HL-60/S4 treated with retinoic acid at 250 ng/mL for 4 days and 3 days (cell line): ENCODE data around the gene TTF2.

Source experiments
- in situ Hi-C: fragments of 300-500 bp; cut with MboI; formaldehyde crosslinking; loops from 2 replicates; pipeline ENCODE4 v1.7.0; 2022; ENCODE audit warnings: low sequenced_read_pairs

The TTF2 gene

DNA sequence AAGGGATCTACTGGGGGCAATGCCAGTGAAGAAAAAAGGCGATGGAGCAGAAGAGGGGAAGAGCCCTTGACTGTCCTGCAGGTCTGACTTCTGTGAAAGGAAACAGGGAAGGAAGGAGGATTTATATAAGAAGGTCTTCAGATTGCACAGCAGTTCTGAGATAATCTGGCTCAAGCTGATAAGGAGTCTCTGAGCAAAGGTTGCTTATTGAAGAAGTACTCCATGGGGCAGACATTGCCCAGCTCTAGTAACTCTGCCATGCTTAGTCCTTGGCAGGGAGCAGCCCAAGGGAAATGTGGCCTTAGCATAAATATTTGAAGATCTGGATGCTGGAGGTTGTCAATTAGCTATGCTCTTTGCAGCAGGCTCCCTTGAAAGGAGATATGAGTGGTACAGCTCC is 15.9 kb upstream of the TTF2 start:
- in situ Hi-C loops = no loop called here

DNA sequence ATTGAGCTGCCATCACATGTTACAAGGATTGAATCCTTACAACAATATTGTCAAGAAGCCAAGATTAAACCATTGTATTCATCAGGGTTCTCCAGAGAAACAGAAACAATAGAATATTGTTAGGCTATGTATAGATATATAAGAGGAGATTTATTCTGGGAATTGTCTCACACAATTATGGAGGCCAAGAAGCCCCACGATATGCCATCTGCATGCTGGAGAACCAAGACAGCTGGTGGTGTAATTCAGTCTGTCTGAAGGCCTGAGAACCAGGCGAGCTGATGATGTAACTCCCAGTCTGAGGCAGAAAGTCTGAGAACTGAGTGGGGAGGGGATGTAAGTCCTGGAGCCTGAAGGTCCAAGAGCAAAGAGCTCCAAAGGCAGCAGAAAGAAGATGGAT is 14.5 kb upstream of the TTF2 start:
- in situ Hi-C loops = no loop called here

DNA sequence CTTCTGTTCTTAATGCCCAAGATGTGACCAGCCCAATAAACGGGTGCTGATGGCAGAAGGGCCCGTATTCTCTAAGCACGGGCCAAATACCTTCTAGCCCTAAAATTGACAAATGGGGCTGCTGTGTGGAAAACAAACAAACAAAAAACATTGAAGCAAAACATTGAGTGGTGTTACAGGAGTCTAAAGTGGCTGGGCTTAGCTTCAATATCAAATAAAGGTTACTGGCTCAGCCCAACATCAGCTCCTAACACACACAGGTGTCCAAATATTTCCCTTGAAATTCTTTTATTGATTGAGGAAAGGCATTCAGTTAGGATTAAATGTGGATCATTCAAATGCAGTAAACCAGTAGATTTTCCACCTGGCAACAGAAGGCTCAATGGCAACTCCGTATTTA is 13.3 kb upstream of the TTF2 start:
- in situ Hi-C loops = no loop called here

DNA sequence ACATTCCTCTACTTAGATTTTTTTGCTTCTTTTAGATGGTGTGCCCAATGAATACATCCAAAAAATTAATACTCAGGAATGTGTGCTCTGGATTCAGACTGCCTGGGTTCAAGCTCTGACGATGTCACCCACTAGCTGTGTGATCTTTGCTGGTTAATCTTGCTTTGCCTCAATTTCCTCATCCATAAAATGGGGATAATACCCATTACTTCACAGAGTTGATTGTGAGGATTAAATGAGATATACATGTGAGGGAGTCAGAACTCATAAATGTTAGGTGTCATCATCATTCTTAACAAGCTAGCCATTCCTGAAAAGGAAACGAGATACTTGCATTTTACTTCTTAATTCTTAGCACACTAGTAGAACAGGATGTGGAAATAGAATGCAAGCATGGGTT is 12.9 kb upstream of the TTF2 start:
- in situ Hi-C loops = no loop called here

DNA sequence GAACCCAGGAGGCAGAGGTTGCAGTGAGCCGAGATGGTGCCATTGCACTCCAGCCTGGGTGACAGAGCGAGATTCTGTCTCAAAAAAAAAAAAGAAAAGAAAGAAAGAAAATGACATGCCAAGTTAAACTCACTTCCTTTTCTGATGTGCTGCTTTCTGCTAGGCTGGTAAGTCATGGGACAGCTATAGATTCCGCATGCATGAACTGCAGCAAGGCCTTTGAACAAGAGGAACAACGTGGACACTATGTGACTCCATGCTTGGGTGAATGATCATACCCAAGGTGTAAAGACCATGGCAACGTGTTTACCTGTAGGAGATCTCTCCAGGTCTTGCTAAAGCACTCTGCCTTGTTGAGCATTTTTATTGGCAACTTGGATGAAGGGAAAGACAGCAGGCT is 10.3 kb upstream of the TTF2 start:
- in situ Hi-C loops = loop anchor here (10.0 to 25.0 kb wide), 2 partner anchors 315 to 463 kb away; no protein-coding TSS in a partner anchor

DNA sequence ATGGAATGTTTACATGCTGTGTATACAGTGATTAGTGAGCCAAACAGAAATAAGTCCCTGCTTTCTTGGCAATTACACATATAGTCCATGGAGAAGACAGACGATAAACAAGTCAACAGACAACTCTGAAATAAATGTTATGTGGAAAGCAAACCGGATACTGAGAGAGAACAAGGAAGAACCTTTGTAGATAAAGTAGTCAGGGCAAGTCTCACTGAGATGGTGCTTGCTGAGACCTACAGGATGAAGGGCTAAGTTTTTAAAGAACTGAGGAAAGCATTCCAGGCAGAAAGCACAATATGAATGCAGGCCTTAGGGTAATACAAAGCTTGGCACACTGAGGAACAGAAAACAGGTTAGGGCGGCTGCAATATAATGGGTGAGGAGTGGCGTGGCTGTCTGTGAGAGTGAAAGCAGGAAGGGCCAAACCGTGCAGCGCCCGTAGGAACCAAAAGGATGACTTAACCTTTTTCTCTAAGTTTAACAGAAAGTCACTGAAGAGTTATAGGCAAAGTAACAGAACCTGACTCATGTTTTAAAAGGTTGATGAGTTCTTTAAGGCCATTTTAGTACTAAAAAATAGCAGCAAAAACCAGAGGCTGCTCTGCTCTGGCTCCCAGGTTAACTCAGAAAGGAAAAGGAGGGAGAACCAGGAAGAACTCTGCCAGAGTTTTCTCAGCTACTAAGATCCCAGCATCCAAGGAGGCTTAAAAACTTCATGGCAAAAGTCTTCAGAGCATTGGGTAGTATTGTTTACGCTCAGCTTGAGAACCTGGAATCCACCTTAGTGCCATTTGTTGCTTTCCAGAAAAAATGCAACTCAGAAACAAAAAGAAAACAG is 8.7 kb upstream of the TTF2 start:
- in situ Hi-C loops = loop anchor here (10.0 to 25.0 kb wide), 2 partner anchors 317 to 464 kb away; no protein-coding TSS in a partner anchor

DNA sequence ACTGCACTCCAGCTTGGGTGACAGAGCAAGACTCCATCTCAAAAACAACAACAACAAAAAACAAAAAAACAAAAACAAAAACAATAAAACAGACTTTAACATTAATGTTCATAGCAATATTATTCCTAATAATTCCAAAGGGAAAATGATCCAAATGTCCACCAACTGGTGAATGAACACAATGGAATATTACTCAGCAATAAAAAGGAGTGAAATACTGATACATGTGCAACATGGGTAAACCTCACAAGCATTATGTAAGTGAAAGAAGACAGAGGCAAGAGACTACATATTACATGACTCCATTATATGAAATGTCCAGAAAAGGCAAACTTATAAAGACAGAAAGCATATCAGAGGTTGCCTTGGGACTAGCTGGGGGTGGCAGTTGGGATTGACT is 6.1 kb upstream of the TTF2 start:
- in situ Hi-C loops = loop anchor here (10.0 to 25.0 kb wide), 2 partner anchors 319 to 467 kb away; no protein-coding TSS in a partner anchor

DNA sequence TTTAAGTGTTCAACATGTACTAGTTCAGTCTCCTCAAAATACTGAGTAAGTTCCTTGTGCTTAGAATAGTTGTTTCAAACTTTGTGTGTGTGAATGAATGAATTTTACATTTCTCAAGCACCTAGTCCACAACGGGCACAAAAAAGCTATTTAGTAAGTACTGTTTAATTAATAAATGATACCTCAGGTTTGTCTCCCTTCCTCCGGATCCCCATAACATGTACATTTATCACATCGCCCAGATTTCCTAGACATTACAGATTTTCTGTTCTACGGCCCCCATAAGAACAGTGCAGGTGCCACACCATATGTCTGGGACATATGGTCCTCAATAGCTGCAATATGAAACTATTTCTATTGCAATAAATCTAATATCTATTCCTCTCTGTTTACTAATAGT is 1.3 kb upstream of the TTF2 start:
- in situ Hi-C loops = loop anchor here (10.0 to 25.0 kb wide), 2 partner anchors 324 to 472 kb away; no protein-coding TSS in a partner anchor

DNA sequence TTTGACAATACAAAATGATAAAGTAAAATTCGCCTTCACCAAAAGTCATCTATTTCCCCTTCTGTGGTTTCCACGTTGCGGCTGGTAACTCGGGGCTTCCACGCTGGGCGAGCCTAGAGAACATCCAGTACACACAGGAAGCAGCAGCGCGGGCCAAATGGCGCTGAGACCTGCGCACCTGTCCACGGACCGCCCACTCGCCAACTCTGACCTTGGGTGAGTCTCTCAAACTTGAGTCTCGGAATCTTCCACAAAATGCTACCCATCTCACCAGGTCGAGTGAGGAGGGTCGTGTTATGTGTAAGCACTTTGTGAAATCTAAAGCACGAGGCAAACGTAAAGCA is 820 bp upstream of the TTF2 start:
- in situ Hi-C loops = loop anchor here (10.0 to 25.0 kb wide), 2 partner anchors 325 to 472 kb away; no protein-coding TSS in a partner anchor

DNA sequence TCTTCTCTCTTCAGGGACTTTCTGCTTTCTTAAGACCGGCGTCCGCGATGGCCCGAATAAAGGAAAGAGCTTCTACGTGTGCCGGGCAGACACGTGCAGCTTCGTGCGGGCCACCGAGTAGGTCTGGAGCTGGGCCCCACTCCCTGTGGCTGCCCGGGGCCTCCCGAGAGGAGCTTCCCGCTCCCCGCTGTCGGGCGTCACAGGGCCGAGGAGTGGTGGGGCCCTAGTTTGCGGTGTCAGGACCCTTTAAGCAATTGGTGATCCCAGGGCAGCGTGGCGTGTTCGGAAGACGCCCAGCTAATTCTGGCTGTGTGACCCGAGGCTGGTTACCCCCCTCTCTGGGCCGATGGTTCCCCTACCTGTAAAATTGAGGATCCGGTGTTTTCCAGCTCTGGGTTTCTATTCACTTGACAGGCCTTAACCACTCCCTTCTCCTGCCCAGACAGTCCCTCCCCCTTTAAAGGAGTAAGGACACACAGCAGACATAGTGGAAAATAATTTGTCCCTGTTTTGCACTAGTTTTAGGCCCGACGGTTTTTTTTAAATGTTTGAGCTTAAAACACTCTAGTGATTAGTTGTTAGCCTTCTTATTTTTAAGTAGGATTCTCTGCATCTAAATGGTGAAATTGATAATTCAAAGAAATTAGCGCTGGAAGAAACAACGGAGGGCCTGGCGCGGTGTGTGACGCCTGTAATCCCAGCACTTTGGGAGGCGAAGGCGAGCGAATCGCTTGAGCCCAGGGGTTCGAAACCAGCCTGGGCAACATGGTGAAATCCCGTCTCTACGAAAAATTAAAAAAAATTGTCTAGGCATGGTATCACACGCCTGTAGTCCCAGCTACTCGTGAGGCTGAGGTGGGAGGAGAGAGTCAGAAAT is 553 bp downstream of the TTF2 start:
- in situ Hi-C loops = loop anchor here (25.0 kb wide), 1 partner anchor 473 kb away; no protein-coding TSS in a partner anchor

DNA sequence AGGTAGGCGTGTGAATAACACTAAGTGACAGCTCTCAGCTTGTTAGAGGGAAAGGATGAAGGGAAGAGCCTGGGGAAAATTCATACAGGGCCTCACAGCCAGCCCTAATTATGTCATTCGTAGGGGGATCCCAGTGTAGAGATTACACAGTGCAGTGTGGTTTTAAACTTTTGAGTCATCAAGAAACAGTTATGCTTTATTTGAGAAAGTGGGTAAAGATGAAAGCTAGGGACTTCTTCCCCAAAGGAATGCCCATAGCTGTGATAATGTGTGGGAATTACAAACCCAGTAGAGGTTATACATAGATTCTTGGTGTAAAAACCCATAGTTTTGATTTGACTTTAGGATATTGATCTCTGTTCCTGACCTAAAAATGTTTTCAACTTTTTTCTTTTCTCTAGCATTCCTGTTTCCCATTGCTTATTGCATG is 1.9 kb downstream of the TTF2 start:
- in situ Hi-C loops = loop anchor here (25.0 kb wide), 1 partner anchor 475 kb away; no protein-coding TSS in a partner anchor

DNA sequence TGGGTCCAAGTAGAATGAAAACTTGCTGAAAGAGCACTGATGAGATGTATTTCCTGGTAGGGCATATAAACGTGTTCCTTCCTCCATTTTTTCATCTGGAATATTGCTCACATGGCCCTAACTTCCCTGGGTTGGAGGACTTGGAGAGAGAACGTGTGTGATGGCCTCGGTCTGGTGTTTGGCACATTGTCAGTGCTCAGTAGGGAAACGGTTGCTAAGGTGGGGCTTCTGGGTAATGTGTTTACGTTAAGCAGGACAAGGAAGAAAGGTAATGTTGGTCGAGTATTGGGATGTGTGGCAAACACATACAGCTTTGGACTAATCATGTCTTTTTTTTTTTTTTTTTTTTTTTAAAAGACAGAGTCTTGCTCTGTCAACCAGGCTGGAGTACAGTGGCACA is 6.2 kb downstream of the TTF2 start:
- in situ Hi-C loops = loop anchor here (25.0 kb wide), 1 partner anchor 479 kb away; no protein-coding TSS in a partner anchor

DNA sequence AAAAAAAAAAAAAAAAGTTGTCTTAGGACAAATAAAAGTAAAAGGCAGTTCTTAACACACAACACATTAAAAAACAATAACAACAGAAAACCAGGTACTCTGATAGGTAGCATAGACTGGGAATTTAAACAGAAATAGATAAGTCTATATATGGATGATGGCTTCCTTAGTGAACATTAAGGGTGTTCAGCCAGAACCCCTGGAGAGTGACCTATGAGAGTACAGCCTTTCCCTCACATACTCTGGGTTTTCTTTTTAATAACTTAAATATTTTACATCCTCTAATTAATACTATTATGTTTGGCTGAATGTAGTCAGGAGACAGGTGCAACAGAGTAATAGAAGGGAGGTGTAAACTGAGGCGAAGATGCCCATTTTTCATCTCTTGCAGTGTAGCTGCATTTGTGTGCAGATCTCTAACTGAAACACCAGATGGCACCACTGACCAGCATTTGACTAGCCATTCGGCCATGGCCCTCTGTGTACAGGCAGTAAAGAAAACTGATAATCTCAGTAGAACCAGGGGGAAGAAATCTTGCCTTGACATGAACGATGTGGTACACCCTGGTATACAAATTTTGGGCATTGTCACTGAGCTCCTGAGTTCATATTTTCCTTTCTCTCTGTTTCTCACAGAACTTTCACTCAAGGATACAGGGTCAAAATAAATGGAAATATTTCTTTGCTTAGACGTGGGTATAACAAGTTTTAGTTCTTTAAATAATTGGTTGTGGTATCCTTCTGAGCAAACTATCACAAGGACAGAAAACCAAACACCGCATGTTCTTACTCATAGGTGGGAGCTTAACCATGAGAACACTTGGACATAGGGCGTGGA is 7.6 kb downstream of the TTF2 start:
- in situ Hi-C loops = loop anchor here (25.0 kb wide), 1 partner anchor 480 kb away; no protein-coding TSS in a partner anchor

DNA sequence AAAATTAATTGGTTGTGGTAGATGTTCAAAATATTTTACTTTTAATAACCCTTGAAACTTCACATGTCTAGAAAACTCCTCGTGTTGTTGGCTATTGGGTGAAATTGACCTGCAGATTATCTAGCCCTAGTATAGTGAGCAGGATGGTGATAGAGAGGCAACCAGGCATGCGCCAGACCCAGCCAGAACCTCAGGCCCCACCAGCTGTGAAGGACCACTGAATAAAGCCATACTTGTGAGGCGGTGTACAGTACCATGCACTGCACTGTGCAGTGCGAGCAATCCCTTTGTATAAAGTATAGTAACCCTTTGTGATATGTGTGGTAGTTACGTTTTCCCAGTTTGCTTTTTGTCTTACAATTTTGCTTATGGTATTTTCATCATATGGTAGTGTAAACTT is 8.5 kb downstream of the TTF2 start:
- in situ Hi-C loops = loop anchor here (25.0 kb wide), 1 partner anchor 481 kb away; no protein-coding TSS in a partner anchor

DNA sequence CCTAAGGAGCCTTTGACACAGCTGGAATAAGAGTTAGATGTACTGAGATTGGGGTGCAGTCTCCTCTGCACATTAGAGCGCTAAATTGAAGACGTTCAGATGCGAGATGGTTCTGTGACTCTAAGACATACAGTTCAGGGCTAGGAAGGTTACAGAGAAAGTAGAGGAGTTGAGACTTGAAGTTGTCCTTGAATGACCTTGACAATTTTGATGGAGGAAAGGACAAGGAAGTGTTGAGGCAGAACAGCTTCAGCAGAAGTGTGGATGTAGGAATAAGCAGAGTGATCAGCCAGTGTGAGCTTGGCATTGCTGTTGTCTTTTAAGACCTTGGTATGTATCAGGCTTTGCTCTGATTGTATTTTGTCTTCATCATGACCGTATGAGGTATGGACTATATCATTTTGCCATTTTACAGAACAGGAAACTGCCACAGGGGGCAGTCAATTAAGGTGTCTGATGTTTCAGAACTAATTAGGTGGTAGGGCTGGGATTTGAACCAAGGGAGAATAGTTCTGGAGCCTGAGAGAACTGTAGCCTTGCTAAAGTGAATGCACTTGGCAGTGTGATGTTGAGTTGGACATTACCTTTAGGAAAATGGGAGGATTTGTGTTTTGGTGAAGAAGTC is 9.2 kb downstream of the TTF2 start:
- in situ Hi-C loops = loop anchor here (25.0 kb wide), 1 partner anchor 482 kb away; no protein-coding TSS in a partner anchor

DNA sequence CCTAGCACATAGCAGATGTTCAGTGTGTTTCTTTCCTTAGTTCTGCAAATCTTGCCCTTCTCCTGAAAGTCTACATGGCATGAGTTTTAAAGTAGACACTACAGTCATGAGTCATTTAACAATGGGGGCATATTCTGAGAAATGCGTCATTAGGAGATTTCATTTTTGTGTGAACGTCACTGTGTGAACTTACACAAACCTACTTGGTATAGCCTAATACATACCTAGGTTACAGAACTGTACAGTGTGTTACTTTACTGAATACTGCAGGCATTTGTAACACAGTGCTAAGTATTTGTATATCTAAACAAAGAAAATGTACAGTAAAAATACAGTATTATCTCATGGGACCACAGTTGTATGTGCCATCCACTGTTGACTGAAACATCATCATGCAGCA is 10.0 kb downstream of the TTF2 start:
- in situ Hi-C loops = loop anchor here (25.0 kb wide), 1 partner anchor 483 kb away; no protein-coding TSS in a partner anchor

DNA sequence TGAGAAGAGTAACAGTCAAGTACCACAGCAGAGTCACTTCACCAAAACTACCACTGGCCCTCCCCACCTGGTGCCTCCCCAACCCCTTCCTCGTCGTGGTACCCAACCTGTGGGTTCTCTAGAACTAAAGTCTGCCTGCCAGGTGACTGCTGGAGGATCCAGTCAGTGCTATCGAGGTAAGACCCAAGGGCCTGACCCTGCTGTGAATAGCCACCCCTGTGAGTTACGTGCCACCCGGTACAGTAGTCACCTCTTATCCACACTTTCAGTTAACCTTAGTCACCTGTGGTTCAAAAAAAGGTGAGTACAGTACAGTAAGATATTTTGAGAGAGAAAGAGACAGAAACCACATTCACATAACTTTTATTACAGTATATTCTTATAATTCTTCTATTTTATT is 16.5 kb downstream of the TTF2 start:
- in situ Hi-C loops = no loop called here

DNA sequence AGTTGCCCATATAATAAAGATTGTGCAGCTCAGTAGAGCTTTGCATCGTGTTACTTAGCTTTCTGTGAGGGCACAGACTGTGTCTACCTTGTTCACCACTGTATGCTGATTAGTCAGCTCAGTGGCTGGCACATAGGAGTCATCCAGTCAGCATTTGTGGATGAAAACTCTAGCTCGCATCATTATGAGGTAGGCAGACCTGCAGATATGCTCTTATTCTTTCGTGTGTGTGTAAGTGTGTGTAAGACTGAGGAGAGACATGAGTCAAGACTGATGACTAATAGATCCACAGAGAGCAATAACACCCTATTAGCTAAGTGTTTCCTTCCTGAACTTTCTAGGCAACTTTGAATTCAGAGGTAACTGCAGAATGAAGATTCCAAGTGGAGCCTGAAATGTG is 17.1 kb downstream of the TTF2 start:
- in situ Hi-C loops = no loop called here

DNA sequence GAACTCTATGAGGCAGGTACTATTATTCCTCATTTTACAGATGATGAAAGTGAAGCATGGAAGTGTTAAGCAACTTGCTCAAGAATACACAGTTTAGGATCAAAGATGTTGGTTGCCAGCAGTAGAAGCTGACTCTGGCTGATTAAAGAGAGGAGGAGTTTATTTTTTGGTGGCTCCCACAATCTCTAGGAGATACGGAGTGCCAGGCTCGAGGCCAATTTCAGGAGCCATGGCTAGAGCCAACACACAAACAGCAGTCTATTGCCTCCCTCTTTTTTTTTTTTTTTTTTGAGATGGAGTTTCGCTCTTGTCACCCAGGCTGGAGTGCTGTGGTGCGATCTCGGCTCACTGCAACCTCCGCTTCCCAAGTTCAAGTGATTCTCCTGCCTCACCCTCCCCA is 19.6 kb downstream of the TTF2 start:
- in situ Hi-C loops = no loop called here

DNA sequence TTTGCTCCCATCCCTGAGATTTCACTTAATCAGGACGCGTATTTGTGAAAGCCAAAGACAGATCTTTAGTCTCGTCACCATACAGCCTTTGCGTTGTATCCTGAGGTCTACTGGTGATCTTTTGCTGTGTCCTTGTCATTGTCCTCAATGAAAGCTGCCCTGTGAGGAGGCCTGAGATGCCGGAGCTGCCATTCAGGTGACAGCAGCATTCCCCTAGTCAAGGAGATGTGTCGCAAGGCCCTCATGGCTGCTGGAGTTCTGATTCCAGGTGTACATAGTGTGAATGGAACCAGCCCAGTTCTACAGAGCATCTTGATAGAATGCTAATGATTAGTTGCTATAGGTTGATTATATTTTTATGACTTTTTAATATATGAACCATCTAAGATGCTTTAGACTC is 24.1 kb downstream of the TTF2 start:
- in situ Hi-C loops = no loop called here
